ENCODE data around the gene TTC27.

TTC27 gene

DNA sequence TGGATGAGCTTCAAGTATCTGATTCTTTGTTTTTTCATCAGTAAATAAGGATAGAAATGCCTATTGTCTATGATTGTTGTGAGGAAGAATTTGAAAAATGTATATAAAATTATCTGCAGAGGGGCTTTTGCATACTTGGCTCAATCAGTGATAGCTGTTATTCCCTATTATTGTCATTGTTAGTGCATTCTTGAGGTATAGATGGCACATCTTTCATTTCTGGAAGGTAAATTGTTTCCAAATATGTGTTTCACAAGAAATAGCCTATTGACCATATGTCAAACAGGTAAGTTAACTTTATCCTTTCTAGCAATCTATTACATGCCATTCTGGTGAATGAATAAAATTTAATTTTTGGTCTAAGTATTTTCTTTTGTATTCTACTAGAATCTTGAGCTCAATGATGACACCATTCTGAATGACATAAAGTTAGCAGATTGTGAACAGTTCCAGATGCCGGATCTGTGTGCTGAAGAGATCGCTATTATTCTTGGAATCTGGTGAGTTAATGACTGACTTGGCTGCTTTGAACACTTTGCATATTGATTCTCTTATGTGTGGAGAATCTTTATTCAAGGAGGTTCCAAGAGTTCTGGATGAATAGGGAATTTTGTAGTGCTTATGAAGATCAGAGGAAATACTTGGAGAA is 44.2 kb downstream of the TTC27 start:
- no peak for DNase-seq

DNA sequence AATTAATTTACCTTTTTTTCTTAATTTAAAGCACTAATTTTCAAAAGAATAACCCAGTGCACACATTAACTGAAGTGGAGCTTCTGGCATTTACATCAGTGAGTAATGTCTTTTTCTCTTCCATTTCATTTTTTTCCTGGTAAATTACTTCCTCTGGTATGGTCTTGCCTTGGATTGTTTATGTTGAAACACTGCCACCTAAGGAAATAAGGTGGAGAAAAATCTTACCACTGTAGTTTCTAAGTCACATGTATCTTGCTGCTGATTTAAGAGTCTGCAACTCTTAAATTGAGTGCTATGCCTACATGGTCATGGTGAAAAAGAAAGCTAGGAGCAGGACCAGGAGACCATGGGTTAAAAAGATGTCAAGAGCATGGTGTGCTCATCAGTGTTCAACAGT is 51.0 kb downstream of the TTC27 start:
- DNase-seq: no peak

DNA sequence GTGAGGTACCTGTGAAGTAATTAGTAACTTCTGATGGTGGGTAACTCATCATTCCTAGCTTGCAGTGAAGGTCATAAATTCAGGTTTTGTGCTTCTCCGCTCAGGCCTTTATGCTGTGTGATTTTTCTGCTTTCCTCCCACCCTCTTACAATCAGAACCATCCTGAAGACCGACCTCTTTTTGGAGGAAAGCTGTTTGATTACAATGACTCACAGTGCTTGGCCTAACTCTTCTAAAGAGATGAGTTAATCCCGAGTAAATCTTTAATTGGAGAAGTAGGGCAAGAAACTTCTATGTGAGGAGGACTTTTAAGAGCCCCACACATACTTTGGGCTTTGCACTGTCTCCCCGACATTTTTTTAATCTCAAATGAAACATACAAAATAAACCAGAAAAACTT is 53.1 kb downstream of the TTC27 start:
- no peak for DNase-seq

- no peak for DNase-seq
Measured at GRCh38 chr2:32683520-32684086, 55.8 kb downstream of the TTC27 start.

DNA sequence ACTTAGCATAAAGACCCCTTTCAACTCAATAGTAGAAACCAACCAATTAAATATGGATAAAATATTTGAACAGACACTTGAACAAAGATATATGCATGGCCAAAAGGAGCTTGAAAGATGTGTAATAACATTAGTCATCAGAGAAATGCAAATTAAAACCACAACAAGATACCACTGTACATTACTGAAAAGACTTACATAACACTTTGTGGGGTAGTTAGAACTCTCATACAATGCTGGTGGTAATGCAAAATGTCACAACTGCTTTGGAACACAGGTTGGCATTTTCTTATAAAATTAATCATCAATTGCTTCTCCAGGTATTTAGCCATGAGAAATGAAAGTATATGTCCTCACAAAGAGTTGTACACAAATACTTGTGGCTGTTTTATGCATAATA is 60.7 kb downstream of the TTC27 start:
- no peak for DNase-seq

GRCh38 chr2:32691678-32692077 is 63.8 kb downstream of the TTC27 start:
- no peak for DNase-seq

GRCh38 chr2:32696439-32696838 is 68.6 kb downstream of the TTC27 start:
- no peak for DNase-seq

GRCh38 chr2:32697156-32697555 is 69.3 kb downstream of the TTC27 start:
- no peak for DNase-seq

DNA sequence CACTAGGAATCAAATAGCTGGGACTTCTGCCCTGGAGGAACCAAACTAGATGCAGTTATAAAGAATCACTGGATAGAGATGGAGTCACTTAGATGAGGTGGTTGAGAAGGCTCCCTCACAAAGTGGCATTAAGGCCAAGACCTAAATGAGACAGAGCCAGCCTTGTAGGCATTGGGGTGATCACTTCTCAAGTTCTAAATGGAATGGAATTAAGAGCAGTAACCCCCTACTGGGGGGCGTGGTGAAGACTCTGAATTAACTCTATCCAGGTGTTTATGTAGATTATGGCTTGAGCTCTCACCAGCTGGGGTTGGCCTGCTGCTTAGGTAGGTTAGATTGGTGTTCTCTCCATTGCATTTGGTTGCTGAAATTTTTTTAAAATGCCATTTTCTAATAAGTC is 71.3 kb downstream of the TTC27 start:
- no peak for DNase-seq

DNA sequence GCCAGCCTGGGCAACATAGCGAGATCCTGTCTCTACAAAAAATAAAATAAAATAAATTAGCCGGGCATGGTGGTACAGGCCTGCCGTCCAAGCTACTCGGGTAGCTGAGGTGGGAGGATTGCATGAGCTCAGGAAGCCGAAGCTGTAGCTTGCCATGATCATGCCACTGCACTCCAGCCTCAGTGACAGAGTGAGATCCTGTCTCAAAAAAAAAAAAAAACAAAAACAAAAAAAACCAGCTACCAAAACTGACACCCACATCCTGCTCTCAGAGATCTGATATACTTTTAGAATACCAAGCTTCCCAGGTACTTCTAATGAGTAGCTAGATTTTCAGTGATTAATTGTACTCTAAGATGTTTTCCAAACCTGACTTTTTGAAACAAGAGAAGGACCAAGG is 74.0 kb downstream of the TTC27 start:
- no peak for DNase-seq

GRCh38 chr2:32702303-32703064 is 74.6 kb downstream of the TTC27 start:
- no peak for DNase-seq

DNA sequence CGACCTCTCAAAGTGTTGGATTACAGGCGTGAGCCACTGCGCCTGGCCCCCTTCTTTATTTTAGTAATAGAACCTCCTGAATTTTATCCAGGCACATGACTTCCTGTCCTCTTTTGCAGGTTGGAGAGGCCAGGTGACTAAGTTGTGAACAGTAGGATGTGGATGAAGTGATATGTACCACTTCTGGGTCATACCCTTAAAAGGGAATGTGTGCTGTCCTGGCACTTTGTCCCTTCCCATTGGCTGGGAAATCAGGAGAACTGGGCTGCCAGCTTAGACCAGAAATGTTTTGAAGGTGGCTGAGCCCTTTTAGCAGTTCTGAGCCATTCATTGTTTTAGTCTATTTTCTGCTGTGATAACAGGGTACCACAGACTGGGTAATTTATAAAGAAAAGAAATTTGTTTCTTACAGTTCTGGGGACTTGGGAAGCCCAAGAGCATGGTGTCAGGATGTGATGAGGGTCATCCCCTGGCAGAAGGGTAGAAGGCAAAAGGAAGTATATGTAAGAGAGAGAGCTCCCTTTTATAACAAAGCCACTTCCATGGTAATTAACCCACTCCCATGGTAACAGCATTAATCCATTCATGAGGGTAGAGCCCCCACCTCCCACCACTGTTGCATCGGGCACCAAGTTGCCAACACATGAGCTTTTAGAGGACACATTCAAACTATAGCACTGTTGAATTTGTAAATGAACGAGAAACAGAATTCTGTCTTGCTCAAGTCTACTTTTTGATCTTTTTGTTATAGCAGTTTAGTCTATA is 79.1 kb downstream of the TTC27 start:
- no peak for DNase-seq

GRCh38 chr2:32711219-32711618 is 83.4 kb downstream of the TTC27 start:
- DNase-seq: no peak

GRCh38 chr2:32711908-32712501 is 84.2 kb downstream of the TTC27 start:
- no peak for DNase-seq

DNA sequence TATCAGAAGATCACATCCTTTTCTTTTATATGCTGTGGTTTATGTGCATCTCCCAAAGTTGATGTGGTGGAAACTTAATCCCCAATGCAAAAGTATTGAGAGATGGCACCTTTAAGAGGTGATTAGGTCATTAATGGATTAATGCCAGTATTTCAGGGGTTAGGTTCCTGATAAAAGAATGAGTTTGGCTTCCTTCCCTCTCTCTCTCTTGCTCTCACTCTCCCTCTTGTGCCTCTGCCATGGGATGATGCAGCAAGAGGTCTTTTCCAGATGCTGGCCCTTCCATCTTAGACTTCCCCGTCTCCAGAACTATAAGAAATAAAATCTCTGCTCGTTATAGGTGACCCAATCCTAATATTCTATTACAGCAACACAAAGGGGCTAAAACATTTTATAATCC is 85.0 kb downstream of the TTC27 start:
- DNase-seq: no peak

DNA sequence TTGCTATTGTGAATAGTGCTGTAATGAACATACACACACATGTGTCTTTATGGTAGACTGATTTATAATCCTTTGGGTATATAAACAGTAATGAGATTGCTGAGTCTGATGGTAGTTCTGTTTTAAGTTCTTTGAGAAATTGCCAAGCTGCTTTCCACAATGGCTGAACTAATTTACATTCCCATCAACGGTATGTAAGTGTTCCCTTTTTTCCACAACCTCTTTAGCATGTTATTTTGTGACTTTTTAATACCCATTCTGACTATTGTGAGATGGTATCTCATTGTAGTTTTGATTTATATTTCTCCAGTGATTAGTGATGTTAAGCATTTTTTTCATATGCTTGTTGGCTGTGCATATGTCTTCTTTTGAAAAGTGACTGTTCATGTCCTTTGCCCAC is 86.7 kb downstream of the TTC27 start:
- DNase-seq: no peak

DNA sequence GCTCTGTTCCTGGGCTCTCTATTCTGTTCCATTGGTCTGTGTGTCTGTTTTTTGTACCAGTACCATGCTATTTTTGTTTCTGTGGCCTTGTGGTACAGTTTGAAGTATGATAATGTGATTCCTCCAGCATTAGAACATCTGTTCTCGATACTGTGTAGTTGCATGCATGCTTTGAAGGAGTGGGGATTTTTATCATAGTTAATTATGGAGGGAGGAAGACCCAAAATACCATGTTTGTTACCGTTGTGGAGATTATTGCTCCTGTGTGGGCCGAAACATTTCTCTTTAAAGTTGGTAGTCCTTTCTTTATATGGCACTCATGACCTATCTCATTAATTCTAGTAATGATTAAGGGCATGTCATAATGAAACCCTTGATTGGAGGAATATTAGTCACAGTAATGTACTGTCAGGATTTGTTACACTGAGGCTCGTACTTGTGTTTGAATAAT is 87.6 kb downstream of the TTC27 start:
- DNase-seq: no peak

GRCh38 chr2:32715981-32716380 is 88.1 kb downstream of the TTC27 start:
- no peak for DNase-seq

- DNase-seq: no peak
Measured at GRCh38 chr2:32716598-32716997, 88.7 kb downstream of the TTC27 start.

GRCh38 chr2:32718752-32719151 is 90.9 kb downstream of the TTC27 start:
- no peak for DNase-seq

DNA sequence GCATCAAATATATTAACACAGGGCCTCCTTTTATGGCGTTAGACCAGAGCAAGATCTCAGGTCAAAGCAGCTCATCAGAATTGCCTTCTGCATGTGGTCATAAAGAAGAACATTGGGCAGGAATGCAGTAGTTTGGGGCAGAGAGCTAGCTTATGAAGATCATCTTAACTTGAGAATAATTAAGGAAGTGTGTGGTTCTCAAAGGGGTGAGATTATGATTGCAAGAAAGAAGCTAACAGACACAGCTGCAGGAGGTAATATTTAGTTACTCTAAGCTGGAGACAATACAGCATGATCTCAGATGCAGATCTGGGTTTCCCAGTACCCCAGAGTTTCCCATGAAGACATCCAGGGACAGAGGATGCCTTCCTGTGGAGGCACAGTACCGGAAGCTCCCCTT is 91.6 kb downstream of the TTC27 start:
- DNase-seq: no peak

DNA sequence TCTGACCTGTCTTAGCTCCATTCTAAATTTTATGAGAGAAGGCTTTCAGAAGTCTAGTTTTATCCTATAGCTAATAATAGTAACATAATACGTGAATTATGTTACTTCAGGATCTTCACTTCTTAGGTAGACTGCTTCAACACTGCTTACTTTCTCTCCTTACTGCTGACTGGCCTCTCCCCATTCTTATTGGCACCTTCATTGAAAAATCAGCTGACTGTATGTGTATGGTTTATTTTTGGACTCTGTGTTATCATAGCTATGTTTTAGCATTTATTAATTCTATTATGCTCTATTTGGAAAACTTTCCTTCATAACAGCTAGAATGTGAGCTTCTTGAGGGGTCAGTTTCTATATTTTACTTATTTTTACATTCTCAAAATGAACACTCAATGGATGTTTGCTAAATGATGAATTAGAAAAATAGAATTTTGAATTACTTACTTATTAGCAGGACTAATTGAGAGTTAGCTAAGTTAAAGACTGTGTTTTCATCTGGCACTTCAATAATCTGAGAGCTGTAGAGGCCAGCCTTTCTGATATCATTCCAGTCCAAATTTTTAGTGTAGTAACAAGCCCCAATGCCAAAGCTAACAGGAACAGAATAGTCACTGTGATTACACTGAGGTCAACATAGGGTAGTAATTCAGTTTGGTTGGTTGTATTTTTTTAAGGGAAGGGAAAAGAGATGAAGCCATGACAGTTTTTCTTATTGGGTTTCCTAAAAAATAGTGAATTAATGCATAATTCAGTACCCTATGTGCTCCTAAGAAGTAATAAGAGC is 92.3 kb downstream of the TTC27 start:
- DNase-seq: no peak
